GM19397 (cell line): ENCODE results near the gene FCSK.
A peak's percentile ranks its signal among the peaks of the same experiment; 100 is the strongest.
"Not testable (repeated sequence)": the region's sequence is repeated elsewhere in the genome, so short reads cannot be mapped to it uniquely, and the experiment has no call there.

Experiments used
- ATAC-seq: cut with Tn5 transposase; IDR thresholded peaks from one replicate; pipeline ENCODE4 v1.9.1; 2021; ENCODE audit warnings: mild to moderate bottlenecking, moderate library complexity; ENCODE audit not compliant: unreplicated experiment

The FCSK gene

GRCh38 chr16:70522216-70523075 lies 68.1 kb downstream of the FCSK start:
- no peak for ATAC-seq

GRCh38 chr16:70523076-70523742 lies 68.8 kb downstream of the FCSK start, which contains the start of gene COG4:
COG4 (minus strand) TSS chr16:70523554; CDS start chr16:70523543, 11 bp downstream.
- ATAC-seq: peak; percentile 66

- peak; percentile 58 for ATAC-seq
Observed at GRCh38 chr16:70523743-70524398, 69.5 kb downstream of the FCSK start, which contains the start of gene SF3B3. SF3B3 (plus strand) TSS chr16:70523816; CDS start chr16:70526657, 2,841 bp downstream.

- ATAC-seq: not testable (repeated sequence)
Observed at GRCh38 chr16:70524399-70524825, 70.0 kb downstream of the FCSK start.

- ATAC-seq: no peak
Observed at GRCh38 chr16:70526403-70526802, 72.0 kb downstream of the FCSK start.

- ATAC-seq: no peak
Observed at GRCh38 chr16:70527315-70527996, 73.1 kb downstream of the FCSK start.

- ATAC-seq: no peak
Observed at GRCh38 chr16:70529051-70529777, 74.8 kb downstream of the FCSK start.
